IgD-negative memory B cell (primary cell): Measurements from ENCODE around the gene SHLD1. TPM values are rescaled to one million over a fixed set of nuclear protein-coding genes. Genes with fewer than 3 reads are reported as not detected.
A peak's percentile ranks its signal among the peaks of the same experiment; 100 is the strongest.
"Not testable (repeated sequence)": the region's sequence is repeated elsewhere in the genome, so short reads cannot be mapped to it uniquely, and the experiment has no call there.

Source experiments
- H3K27ac Mint-ChIP-seq, 3 donors: one replicate each; pipeline ENCODE4 v1.8.0; 2020 to 2022; ENCODE audit warnings: mild to moderate bottlenecking in 3 of 3, mixed read lengths in 3 of 3, moderate library complexity in 1 of 3
- H3K27me3 Mint-ChIP-seq: one replicate; pipeline ENCODE4 v1.8.0; 2021; ENCODE audit warnings: mixed read lengths
- H3K36me3 Mint-ChIP-seq: one replicate; pipeline ENCODE4 v1.8.0; 2020; ENCODE audit warnings: mild to moderate bottlenecking, mixed read lengths
- H3K4me1 Mint-ChIP-seq, 3 donors: one replicate each; pipeline ENCODE4 v1.8.0; 2020 to 2022; ENCODE audit warnings: mixed read lengths in 3 of 3, mild to moderate bottlenecking in 1 of 3
- H3K4me3 Mint-ChIP-seq, 4 donors: one replicate each; pipeline ENCODE4 v1.8.0; 2020 to 2022; ENCODE audit warnings: mild to moderate bottlenecking in 4 of 4, mixed read lengths in 4 of 4, moderate library complexity in 3 of 4
- H3K9me3 Mint-ChIP-seq, 3 donors: one replicate each; pipeline ENCODE4 v1.8.0; 2020 to 2021; ENCODE audit warnings: mixed read lengths in 3 of 3, mild to moderate bottlenecking in 1 of 3
- polyA plus RNA-seq: library from polyadenylated mRNA; unstranded; fragments of 300-500 nt; fragmentation: Illumina TruSeq; gene quantifications from one replicate; pipeline ENCODE4 v1.2.3, GENCODE V29; 2021

The SHLD1 gene
- polyA plus RNA-seq, 1 donor from 2014 or later: 19.8 TPM

GRCh38 chr20:5722927-5723326 lies 27.3 kb upstream of the SHLD1 start:
- H3K36me3 Mint-ChIP-seq: no peaks in the 10 kb centered on the region
- no peak overlapping the region for H3K4me3 Mint-ChIP-seq
- peaks cover 35% of the 10 kb centered on the region for H3K27me3 Mint-ChIP-seq
- H3K9me3 Mint-ChIP-seq: peaks cover 0 to 8% (median 4%) of the 10 kb centered on the region in 3 donors
- peaks cover 6 to 15% (median 6%) of the 10 kb centered on the region in 3 donors for H3K4me1 Mint-ChIP-seq
- no peak overlapping the region for H3K27ac Mint-ChIP-seq

GRCh38 chr20:5725183-5725463 lies 25.1 kb upstream of the SHLD1 start:
- H3K27ac Mint-ChIP-seq, H3K4me3 Mint-ChIP-seq, H3K36me3 Mint-ChIP-seq, H3K4me1 Mint-ChIP-seq, H3K9me3 Mint-ChIP-seq: not testable (repeated sequence)
- H3K27me3 Mint-ChIP-seq: peaks cover 26% of the 10 kb centered on the region

- no peak overlapping the region for H3K4me3 Mint-ChIP-seq
- H3K36me3 Mint-ChIP-seq: no peaks in the 10 kb centered on the region
- peaks cover 26% of the 10 kb centered on the region for H3K27me3 Mint-ChIP-seq
These were observed 23.1 kb upstream of the SHLD1 start for GRCh38 chr20:5727018-5727515.

GRCh38 chr20:5729348-5729747 lies 20.9 kb upstream of the SHLD1 start:
- Mint-ChIP-seq H3K36me3 (no peaks in the 10 kb centered on the region), H3K27me3 (peaks cover 45% of the 10 kb centered on the region), H3K27ac (no peak overlapping the region), H3K9me3 (peaks cover 0 to 8% (median 4%) of the 10 kb centered on the region in 3 donors), H3K4me1 (peaks cover 2 to 6% (median 4%) of the 10 kb centered on the region in 3 donors), H3K4me3 (no peak overlapping the region)

More at GRCh38 chr20:5727018-5727515, 23.1 kb upstream of the SHLD1 start:
- Mint-ChIP-seq H3K4me1 (peaks cover 0 to 6% (median 3%) of the 10 kb centered on the region in 3 donors), H3K27ac (peak overlapping the region in 1 of 3 donors; percentile 25), H3K9me3 (peaks cover 0 to 8% (median 4%) of the 10 kb centered on the region in 3 donors)

- H3K4me3 Mint-ChIP-seq: no peak overlapping the region
- H3K36me3 Mint-ChIP-seq: no peaks in the 10 kb centered on the region
- peaks cover 0 to 8% (median 4%) of the 10 kb centered on the region in 3 donors for H3K9me3 Mint-ChIP-seq
- peaks cover 2 to 6% (median 4%) of the 10 kb centered on the region in 3 donors for H3K4me1 Mint-ChIP-seq
- H3K27me3 Mint-ChIP-seq: peaks cover 52% of the 10 kb centered on the region
- no peak overlapping the region for H3K27ac Mint-ChIP-seq
These were observed 20.1 kb upstream of the SHLD1 start for GRCh38 chr20:5730131-5730530.

- H3K27ac Mint-ChIP-seq: no peak overlapping the region
- H3K9me3 Mint-ChIP-seq: peaks cover 2 to 8% (median 3%) of the 10 kb centered on the region in 3 donors
- peaks cover 2 to 10% (median 6%) of the 10 kb centered on the region in 3 donors for H3K4me1 Mint-ChIP-seq
- no peak overlapping the region for H3K4me3 Mint-ChIP-seq
- H3K27me3 Mint-ChIP-seq: peaks cover 62% of the 10 kb centered on the region
- H3K36me3 Mint-ChIP-seq: no peaks in the 10 kb centered on the region
These were observed 18.3 kb upstream of the SHLD1 start for GRCh38 chr20:5731753-5732366.

GRCh38 chr20:5734602-5735001 lies 15.6 kb upstream of the SHLD1 start:
- H3K36me3 Mint-ChIP-seq: no peaks in the 10 kb centered on the region
- H3K9me3 Mint-ChIP-seq: peaks cover 0 to 2% (median 0%) of the 10 kb centered on the region in 3 donors
- peaks cover 69% of the 10 kb centered on the region for H3K27me3 Mint-ChIP-seq
- H3K27ac Mint-ChIP-seq: no peak overlapping the region
- H3K4me3 Mint-ChIP-seq: no peak overlapping the region
- H3K4me1 Mint-ChIP-seq: peaks cover 16 to 22% (median 16%) of the 10 kb centered on the region in 3 donors

GRCh38 chr20:5735845-5736510 lies 14.2 kb upstream of the SHLD1 start:
- Mint-ChIP-seq H3K4me3 (peak overlapping the region in 1 of 4 donors; percentile 31), H3K27ac (no peak overlapping the region), H3K9me3 (peaks cover 0 to 2% (median 0%) of the 10 kb centered on the region in 3 donors), H3K36me3 (no peaks in the 10 kb centered on the region), H3K27me3 (peaks cover 72% of the 10 kb centered on the region), H3K4me1 (peaks cover 16 to 22% (median 16%) of the 10 kb centered on the region in 3 donors)

GRCh38 chr20:5737619-5737953 lies 12.6 kb upstream of the SHLD1 start:
- H3K27ac Mint-ChIP-seq: peak overlapping the region in 1 of 3 donors; percentile 28
- H3K9me3 Mint-ChIP-seq: peaks cover 0 to 2% (median 0%) of the 10 kb centered on the region in 3 donors
- H3K27me3 Mint-ChIP-seq: peaks cover 71% of the 10 kb centered on the region
- H3K36me3 Mint-ChIP-seq: no peaks in the 10 kb centered on the region
- peak overlapping the region in 1 of 4 donors; percentile 65 for H3K4me3 Mint-ChIP-seq
- peaks cover 16 to 22% (median 16%) of the 10 kb centered on the region in 3 donors for H3K4me1 Mint-ChIP-seq

GRCh38 chr20:5737966-5738365 lies 12.2 kb upstream of the SHLD1 start:
- Mint-ChIP-seq H3K9me3 (peaks cover 0 to 2% (median 0%) of the 10 kb centered on the region in 3 donors), H3K4me1 (peaks cover 16 to 22% (median 16%) of the 10 kb centered on the region in 3 donors), H3K36me3 (no peaks in the 10 kb centered on the region), H3K27ac (peak overlapping the region in 1 of 3 donors; percentile 9), H3K27me3 (peaks cover 72% of the 10 kb centered on the region), H3K4me3 (peak overlapping the region in 2 of 4 donors; percentile 56)

GRCh38 chr20:5740643-5741042 lies 9.6 kb upstream of the SHLD1 start:
- H3K9me3 Mint-ChIP-seq, H3K4me3 Mint-ChIP-seq, H3K27ac Mint-ChIP-seq, H3K36me3 Mint-ChIP-seq: not testable (repeated sequence)
- Mint-ChIP-seq H3K4me1 (peaks cover 14 to 21% (median 16%) of the 10 kb centered on the region in 3 donors), H3K27me3 (peaks cover 58% of the 10 kb centered on the region)

- peaks cover 14 to 19% (median 16%) of the 10 kb centered on the region in 3 donors for H3K4me1 Mint-ChIP-seq
- H3K4me3 Mint-ChIP-seq: no peak overlapping the region
- peaks cover 53% of the 10 kb centered on the region for H3K27me3 Mint-ChIP-seq
- H3K36me3 Mint-ChIP-seq: no peaks in the 10 kb centered on the region
- no peaks in the 10 kb centered on the region for H3K9me3 Mint-ChIP-seq
- H3K27ac Mint-ChIP-seq: no peak overlapping the region
These were observed 9.1 kb upstream of the SHLD1 start for GRCh38 chr20:5741089-5741488.

GRCh38 chr20:5742041-5742440 lies 8.2 kb upstream of the SHLD1 start:
- H3K9me3 Mint-ChIP-seq: no peaks in the 10 kb centered on the region
- H3K36me3 Mint-ChIP-seq: no peaks in the 10 kb centered on the region
- H3K27me3 Mint-ChIP-seq: peaks cover 48% of the 10 kb centered on the region
- H3K27ac Mint-ChIP-seq: peak overlapping the region in 1 of 3 donors; percentile 37
- H3K4me3 Mint-ChIP-seq: no peak overlapping the region
- H3K4me1 Mint-ChIP-seq: peaks cover 14 to 16% (median 14%) of the 10 kb centered on the region in 3 donors

- Mint-ChIP-seq H3K4me1 (peaks cover 4 to 5% (median 4%) of the 10 kb centered on the region in 3 donors), H3K36me3 (peaks cover 7% of the 10 kb centered on the region), H3K27ac (no peak overlapping the region), H3K4me3 (no peak overlapping the region), H3K9me3 (peaks cover 0 to 2% (median 0%) of the 10 kb centered on the region in 3 donors), H3K27me3 (peaks cover 27% of the 10 kb centered on the region)
These were observed 4.7 kb upstream of the SHLD1 start for GRCh38 chr20:5745416-5746030.

GRCh38 chr20:5746064-5746463 lies 4.1 kb upstream of the SHLD1 start:
- Mint-ChIP-seq H3K4me1 (peaks cover 4 to 6% (median 5%) of the 10 kb centered on the region in 3 donors), H3K27me3 (peaks cover 24% of the 10 kb centered on the region), H3K9me3 (peaks cover 0 to 2% (median 0%) of the 10 kb centered on the region in 3 donors), H3K36me3 (peaks cover 7% of the 10 kb centered on the region), H3K27ac (no peak overlapping the region), H3K4me3 (no peak overlapping the region)
